ENCODE measurements around the gene CBX7. TPM values are rescaled to one million over a fixed set of nuclear protein-coding genes. Genes with fewer than 3 reads are reported as not detected.

CBX7 gene
- total and polyA plus RNA-seq, 9 of the 15 experiments (the other 6 are each of a cell fraction or from before 2014, with no cell fraction given): 0.04 to 5.2 (median 2.8) TPM

DNA sequence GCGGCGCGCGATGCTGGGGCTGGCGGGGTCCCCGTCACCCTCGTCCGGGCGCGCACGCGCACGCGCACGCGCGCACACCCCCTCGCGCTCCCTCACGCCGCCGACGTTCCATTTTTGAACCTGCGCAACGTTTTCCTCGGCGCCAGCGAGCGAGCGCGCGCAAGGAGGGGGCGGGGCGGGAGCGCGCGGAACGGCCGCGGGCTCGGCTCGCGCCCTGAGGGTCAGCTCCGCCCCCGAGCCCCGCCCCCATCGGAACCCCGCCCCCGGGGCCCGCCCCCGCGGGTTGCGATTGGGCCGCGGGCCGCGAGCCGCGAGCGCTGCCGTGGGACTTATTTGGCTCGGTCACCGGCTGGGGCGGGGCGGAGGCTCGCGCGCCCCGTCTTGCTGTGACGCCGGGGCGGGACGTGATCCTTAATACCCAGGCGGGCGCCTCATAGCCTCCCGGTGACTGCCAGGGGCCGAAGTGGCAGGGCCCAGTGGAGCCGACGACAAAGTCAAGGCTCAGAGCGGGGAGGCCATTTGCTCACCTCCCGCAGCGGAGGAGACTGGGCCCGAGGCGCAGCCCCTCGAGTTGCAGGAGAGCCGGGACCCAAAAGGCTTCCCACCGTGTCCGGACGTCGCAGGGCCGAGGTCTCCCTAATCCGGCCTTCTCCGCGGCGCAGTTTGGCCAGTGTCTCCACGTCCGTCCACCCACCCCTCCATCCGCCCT lies at the start of gene CBX7 (continued):
- TF ChIP-seq MXI1 (IDR thresholded peaks at IDR 0.05; ENCODE audit: low read depth, low read length) (peak; percentile 68; the same call in 1 of the 2 replicates), SRF (CRISPR knock-in tag; IDR thresholded peaks at IDR 0.05) (peak; percentile 7 to 79; a peak in 2 of 4 replicates), ZBTB7A (IDR thresholded peaks at IDR 0.05; ENCODE audit: borderline replicate concordance, control insufficient read depth, low read depth, low read length) (peak; percentile 14; the same call in 1 of the 2 replicates), MTA3 (IDR thresholded peaks at IDR 0.05; ENCODE audit: borderline replicate concordance) (0 out of 2 replicates have a peak, but pooled peaks have one; percentile 54), ZKSCAN1 (IDR thresholded peaks at IDR 0.05; ENCODE audit: low read depth, low read length) (no peak), FIP1L1 (IDR thresholded peaks at IDR 0.05; ENCODE audit: low read depth, low read length, poor library complexity, severe bottlenecking) (no peak)
- TF ChIP-seq, protein P1, sequence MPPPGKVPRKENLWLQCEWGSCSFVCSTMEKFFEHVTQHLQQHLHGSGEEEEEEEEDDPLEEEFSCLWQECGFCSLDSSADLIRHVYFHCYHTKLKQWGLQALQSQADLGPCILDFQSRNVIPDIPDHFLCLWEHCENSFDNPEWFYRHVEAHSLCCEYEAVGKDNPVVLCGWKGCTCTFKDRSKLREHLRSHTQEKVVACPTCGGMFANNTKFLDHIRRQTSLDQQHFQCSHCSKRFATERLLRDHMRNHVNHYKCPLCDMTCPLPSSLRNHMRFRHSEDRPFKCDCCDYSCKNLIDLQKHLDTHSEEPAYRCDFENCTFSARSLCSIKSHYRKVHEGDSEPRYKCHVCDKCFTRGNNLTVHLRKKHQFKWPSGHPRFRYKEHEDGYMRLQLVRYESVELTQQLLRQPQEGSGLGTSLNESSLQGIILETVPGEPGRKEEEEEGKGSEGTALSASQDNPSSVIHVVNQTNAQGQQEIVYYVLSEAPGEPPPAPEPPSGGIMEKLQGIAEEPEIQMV (tag; conservative IDR thresholded peaks at IDR 0.05; ENCODE audit: low read depth): no peak
- TF ChIP-seq, protein P2, sequence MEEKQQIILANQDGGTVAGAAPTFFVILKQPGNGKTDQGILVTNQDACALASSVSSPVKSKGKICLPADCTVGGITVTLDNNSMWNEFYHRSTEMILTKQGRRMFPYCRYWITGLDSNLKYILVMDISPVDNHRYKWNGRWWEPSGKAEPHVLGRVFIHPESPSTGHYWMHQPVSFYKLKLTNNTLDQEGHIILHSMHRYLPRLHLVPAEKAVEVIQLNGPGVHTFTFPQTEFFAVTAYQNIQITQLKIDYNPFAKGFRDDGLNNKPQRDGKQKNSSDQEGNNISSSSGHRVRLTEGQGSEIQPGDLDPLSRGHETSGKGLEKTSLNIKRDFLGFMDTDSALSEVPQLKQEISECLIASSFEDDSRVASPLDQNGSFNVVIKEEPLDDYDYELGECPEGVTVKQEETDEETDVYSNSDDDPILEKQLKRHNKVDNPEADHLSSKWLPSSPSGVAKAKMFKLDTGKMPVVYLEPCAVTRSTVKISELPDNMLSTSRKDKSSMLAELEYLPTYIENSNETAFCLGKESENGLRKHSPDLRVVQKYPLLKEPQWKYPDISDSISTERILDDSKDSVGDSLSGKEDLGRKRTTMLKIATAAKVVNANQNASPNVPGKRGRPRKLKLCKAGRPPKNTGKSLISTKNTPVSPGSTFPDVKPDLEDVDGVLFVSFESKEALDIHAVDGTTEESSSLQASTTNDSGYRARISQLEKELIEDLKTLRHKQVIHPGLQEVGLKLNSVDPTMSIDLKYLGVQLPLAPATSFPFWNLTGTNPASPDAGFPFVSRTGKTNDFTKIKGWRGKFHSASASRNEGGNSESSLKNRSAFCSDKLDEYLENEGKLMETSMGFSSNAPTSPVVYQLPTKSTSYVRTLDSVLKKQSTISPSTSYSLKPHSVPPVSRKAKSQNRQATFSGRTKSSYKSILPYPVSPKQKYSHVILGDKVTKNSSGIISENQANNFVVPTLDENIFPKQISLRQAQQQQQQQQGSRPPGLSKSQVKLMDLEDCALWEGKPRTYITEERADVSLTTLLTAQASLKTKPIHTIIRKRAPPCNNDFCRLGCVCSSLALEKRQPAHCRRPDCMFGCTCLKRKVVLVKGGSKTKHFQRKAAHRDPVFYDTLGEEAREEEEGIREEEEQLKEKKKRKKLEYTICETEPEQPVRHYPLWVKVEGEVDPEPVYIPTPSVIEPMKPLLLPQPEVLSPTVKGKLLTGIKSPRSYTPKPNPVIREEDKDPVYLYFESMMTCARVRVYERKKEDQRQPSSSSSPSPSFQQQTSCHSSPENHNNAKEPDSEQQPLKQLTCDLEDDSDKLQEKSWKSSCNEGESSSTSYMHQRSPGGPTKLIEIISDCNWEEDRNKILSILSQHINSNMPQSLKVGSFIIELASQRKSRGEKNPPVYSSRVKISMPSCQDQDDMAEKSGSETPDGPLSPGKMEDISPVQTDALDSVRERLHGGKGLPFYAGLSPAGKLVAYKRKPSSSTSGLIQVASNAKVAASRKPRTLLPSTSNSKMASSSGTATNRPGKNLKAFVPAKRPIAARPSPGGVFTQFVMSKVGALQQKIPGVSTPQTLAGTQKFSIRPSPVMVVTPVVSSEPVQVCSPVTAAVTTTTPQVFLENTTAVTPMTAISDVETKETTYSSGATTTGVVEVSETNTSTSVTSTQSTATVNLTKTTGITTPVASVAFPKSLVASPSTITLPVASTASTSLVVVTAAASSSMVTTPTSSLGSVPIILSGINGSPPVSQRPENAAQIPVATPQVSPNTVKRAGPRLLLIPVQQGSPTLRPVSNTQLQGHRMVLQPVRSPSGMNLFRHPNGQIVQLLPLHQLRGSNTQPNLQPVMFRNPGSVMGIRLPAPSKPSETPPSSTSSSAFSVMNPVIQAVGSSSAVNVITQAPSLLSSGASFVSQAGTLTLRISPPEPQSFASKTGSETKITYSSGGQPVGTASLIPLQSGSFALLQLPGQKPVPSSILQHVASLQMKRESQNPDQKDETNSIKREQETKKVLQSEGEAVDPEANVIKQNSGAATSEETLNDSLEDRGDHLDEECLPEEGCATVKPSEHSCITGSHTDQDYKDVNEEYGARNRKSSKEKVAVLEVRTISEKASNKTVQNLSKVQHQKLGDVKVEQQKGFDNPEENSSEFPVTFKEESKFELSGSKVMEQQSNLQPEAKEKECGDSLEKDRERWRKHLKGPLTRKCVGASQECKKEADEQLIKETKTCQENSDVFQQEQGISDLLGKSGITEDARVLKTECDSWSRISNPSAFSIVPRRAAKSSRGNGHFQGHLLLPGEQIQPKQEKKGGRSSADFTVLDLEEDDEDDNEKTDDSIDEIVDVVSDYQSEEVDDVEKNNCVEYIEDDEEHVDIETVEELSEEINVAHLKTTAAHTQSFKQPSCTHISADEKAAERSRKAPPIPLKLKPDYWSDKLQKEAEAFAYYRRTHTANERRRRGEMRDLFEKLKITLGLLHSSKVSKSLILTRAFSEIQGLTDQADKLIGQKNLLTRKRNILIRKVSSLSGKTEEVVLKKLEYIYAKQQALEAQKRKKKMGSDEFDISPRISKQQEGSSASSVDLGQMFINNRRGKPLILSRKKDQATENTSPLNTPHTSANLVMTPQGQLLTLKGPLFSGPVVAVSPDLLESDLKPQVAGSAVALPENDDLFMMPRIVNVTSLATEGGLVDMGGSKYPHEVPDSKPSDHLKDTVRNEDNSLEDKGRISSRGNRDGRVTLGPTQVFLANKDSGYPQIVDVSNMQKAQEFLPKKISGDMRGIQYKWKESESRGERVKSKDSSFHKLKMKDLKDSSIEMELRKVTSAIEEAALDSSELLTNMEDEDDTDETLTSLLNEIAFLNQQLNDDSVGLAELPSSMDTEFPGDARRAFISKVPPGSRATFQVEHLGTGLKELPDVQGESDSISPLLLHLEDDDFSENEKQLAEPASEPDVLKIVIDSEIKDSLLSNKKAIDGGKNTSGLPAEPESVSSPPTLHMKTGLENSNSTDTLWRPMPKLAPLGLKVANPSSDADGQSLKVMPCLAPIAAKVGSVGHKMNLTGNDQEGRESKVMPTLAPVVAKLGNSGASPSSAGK (IDR thresholded peaks at IDR 0.05): peak; percentile 86
- TF ChIP-seq, protein P3, sequence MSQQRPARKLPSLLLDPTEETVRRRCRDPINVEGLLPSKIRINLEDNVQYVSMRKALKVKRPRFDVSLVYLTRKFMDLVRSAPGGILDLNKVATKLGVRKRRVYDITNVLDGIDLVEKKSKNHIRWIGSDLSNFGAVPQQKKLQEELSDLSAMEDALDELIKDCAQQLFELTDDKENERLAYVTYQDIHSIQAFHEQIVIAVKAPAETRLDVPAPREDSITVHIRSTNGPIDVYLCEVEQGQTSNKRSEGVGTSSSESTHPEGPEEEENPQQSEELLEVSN (IDR thresholded peaks at IDR 0.05; ENCODE audit: borderline replicate concordance in 1 of 2, extremely low read depth in 1 of 2, insufficient read depth in 1 of 2, insufficient read length in 1 of 2, low read depth in 1 of 2, low read length in 1 of 2, poor library complexity in 1 of 2, severe bottlenecking in 1 of 2): peak; percentile 48 to 49

All from K562 (cell line).